HepG2 (cell line): Measurements from ENCODE around the gene RABEP1.

Source experiments
- CTCF ChIP-seq: sonication (generic); formaldehyde crosslinking; IDR thresholded peaks from 2 replicates; pipeline ENCODE4 v1.5.0; 2020; ENCODE audit warnings: mild to moderate bottlenecking, missing genetic modification reagents, moderate library complexity
- FOXM1 ChIP-seq: sonication (generic); formaldehyde crosslinking; IDR thresholded peaks from 2 replicates; pipeline ENCODE4 v1.5.0; 2020; ENCODE audit warnings: missing genetic modification reagents
- POLR2A ChIP-seq, 2 experiments: IDR thresholded peaks; 2 replicates each; pipeline ENCODE4 v1.6.1; 2011; ENCODE audit warnings: low read depth in 2 of 2, low read length in 2 of 2, mild to moderate bottlenecking in 1 of 2, moderate library complexity in 1 of 2; ENCODE audit not compliant: insufficient read depth in 1 of 2
- SMC3 ChIP-seq: IDR thresholded peaks from 2 replicates; pipeline ENCODE4 v1.6.1; 2011; ENCODE audit warnings: low read length, improper control_type of control experiment
- ZNF839 ChIP-seq: sonication (generic); formaldehyde crosslinking; IDR thresholded peaks from 2 replicates; pipeline ENCODE4 v1.4.0; 2020; ENCODE audit warnings: missing genetic modification reagents, mild to moderate bottlenecking, borderline replicate concordance

DNA sequence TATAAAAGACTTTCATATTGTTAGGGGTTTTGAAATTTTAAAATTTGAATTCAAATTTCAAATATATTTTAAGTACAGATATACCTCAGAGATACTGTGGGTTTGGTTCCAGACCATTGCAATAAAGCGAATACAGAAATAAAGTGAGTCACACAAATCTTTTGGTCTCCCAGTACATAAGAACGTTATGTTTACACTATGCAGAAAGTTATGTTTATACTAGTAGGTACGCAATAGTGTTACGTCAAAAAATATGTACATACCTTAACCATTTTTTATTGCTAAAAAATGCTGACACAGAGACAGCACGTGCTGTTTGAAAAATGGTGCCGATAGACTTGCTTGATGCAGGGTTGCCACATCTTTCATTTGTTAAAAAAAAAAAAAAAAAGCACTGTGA lies 117.7 kb downstream of the RABEP1 start:
- TF ChIP-seq SMC3 = no peak
- TF ChIP-seq POLR2A (IDR thresholded peaks at IDR 0.05; ENCODE audit: insufficient read depth in 1 of 2, low read depth in 2 of 2, low read length in 2 of 2) = no peak
- TF ChIP-seq FOXM1 (CRISPR knock-in tag) = no peak
- no peak for TF ChIP-seq ZNF839 (CRISPR knock-in tag)
- no peak for TF ChIP-seq CTCF (CRISPR knock-in tag)
